ENCODE measurements around the gene ENAH. TPM values are rescaled to one million over a fixed set of nuclear protein-coding genes. Genes with fewer than 3 reads are reported as not detected.

Gene ENAH
- polyA plus RNA-seq, 1 donor (not counting 4 experiments of a cell fraction or from before 2014, with no cell fraction given), result 61.0 TPM

DNA sequence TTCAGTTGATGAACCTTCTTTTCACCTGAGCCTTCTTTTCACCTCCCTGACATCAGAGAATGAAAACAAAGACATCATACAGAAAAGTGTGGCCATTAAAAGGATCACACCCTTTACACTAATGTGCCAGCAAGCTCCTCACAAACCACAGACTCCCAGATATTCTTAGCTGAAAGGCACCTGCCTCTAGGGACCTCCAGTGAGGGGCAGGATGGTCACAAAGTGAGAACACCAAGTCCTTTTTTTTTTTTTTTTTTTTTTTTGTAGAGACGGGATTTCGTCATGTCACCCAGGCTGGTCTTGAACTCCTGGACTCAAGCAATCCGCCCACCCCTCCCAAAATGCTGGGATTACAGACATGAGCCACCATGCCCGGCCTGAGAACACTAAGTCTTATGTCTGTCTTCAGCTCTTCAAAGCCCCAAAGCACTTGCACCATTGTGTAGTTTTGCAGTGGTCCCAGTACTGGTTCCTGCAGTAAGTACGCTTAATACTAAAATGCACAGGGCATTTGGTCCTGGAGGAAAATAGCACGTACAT is 166.9 kb downstream of the ENAH start:
- Histone ChIP-seq H3K4me1 (ENCODE audit: control insufficient read depth, extremely low read depth, insufficient read depth, low read length) (no peaks in the 10 kb centered on the region), H3K36me3 (ENCODE audit: control insufficient read depth in 2 of 2, extremely low read depth in 1 of 2, insufficient read depth in 2 of 2, low read length in 2 of 2) (no peaks in the 10 kb centered on the region), H3K79me2 (ENCODE audit: control insufficient read depth, insufficient read depth, low read length) (no peaks in the 10 kb centered on the region), H3K9me1 (ENCODE audit: control insufficient read depth, extremely low read depth, insufficient read depth, low read length) (no peaks in the 10 kb centered on the region), H3K27ac (ENCODE audit: control insufficient read depth, insufficient read depth, low read length) (no peak overlapping the region), H3K4me2 (ENCODE audit: control insufficient read depth, extremely low read depth, insufficient read depth, low read depth, low read length) (no peak overlapping the region), H3K9ac (ENCODE audit: control insufficient read depth, extremely low read depth, insufficient read depth, low read length) (no peak overlapping the region), H3K27me3 (ENCODE audit: control insufficient read depth, extremely low read depth, insufficient read depth, low read length) (no peaks in the 10 kb centered on the region), H4K20me1 (ENCODE audit: control insufficient read depth, extremely low read depth, insufficient read depth, low read length) (no peaks in the 10 kb centered on the region), H2AFZ (ENCODE audit: control insufficient read depth, low read length) (no peak overlapping the region), H3K4me3 (ENCODE audit: control insufficient read depth in 2 of 3, extremely low read depth in 1 of 3, insufficient read depth in 2 of 3, low read depth in 1 of 3, low read length in 3 of 3) (no peak overlapping the region), H3K9me3 (ENCODE audit: control insufficient read depth, low read depth, low read length) (no peaks in the 10 kb centered on the region)
- dilution Hi-C loops (cut with MboI; ENCODE audit: extremely low pct_ligation_motif_present, low sequenced_read_pairs), result no loop called here
- no peak for TF ChIP-seq EZH2 (IDR thresholded peaks at IDR 0.05; ENCODE audit: low read length)
- TF ChIP-seq, protein P1, sequence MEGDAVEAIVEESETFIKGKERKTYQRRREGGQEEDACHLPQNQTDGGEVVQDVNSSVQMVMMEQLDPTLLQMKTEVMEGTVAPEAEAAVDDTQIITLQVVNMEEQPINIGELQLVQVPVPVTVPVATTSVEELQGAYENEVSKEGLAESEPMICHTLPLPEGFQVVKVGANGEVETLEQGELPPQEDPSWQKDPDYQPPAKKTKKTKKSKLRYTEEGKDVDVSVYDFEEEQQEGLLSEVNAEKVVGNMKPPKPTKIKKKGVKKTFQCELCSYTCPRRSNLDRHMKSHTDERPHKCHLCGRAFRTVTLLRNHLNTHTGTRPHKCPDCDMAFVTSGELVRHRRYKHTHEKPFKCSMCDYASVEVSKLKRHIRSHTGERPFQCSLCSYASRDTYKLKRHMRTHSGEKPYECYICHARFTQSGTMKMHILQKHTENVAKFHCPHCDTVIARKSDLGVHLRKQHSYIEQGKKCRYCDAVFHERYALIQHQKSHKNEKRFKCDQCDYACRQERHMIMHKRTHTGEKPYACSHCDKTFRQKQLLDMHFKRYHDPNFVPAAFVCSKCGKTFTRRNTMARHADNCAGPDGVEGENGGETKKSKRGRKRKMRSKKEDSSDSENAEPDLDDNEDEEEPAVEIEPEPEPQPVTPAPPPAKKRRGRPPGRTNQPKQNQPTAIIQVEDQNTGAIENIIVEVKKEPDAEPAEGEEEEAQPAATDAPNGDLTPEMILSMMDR (optimal IDR thresholded peaks at IDR 0.05 in 1 of 3, IDR thresholded peaks at IDR 0.05 in 1 of 3, conservative IDR thresholded peaks at IDR 0.05 in 1 of 3; ENCODE audit: extremely low read depth in 1 of 3, insufficient read depth in 2 of 3, low read length in 3 of 3), result no peak
- no peak for DNase-seq (ENCODE audit: low read depth, low spot score)
- FAIRE-seq, result no peak

DNA sequence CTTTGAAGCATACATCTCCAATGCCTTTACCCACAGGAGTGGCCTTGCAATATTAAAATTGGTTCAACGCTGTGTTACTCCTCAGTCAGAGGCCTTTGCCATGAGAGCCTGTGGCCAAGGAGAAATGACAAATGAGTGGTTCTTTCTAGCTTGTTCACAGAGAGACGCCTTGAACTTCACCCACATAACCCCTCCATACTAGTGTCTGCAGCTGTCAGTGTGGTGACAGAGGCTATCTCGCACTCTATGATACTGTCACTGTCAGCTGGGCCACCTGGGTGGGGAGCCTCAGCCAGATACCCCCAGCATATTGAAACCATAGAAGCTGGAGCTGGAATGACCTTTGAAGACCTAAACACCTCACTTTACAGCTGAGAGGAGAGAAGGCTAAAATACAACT is 167.7 kb downstream of the ENAH start:
- DNase-seq (ENCODE audit: low read depth, low spot score), result no peak
- no peaks in the 10 kb centered on the region for H3K9me3 ChIP-seq (ENCODE audit: control insufficient read depth, low read depth, low read length)
- no peak for TF ChIP-seq EZH2 (IDR thresholded peaks at IDR 0.05; ENCODE audit: low read length)
- TF ChIP-seq, protein P1 (optimal IDR thresholded peaks at IDR 0.05 in 1 of 3, IDR thresholded peaks at IDR 0.05 in 1 of 3, conservative IDR thresholded peaks at IDR 0.05 in 1 of 3; ENCODE audit: extremely low read depth in 1 of 3, insufficient read depth in 2 of 3, low read length in 3 of 3), result no peak
- H3K4me2 ChIP-seq (ENCODE audit: control insufficient read depth, extremely low read depth, insufficient read depth, low read depth, low read length), result no peak overlapping the region
- H4K20me1 ChIP-seq (ENCODE audit: control insufficient read depth, extremely low read depth, insufficient read depth, low read length), result no peaks in the 10 kb centered on the region
- H3K4me1 ChIP-seq (ENCODE audit: control insufficient read depth, extremely low read depth, insufficient read depth, low read length), result no peaks in the 10 kb centered on the region
- no peak for FAIRE-seq
- no peak overlapping the region for H3K4me3 ChIP-seq (ENCODE audit: control insufficient read depth in 2 of 3, extremely low read depth in 1 of 3, insufficient read depth in 2 of 3, low read depth in 1 of 3, low read length in 3 of 3)
- H3K9me1 ChIP-seq (ENCODE audit: control insufficient read depth, extremely low read depth, insufficient read depth, low read length), result no peaks in the 10 kb centered on the region
- no peak overlapping the region for H3K27ac ChIP-seq (ENCODE audit: control insufficient read depth, insufficient read depth, low read length)
- no peaks in the 10 kb centered on the region for H3K79me2 ChIP-seq (ENCODE audit: control insufficient read depth, insufficient read depth, low read length)
- H3K9ac ChIP-seq (ENCODE audit: control insufficient read depth, extremely low read depth, insufficient read depth, low read length), result no peak overlapping the region
- H3K27me3 ChIP-seq (ENCODE audit: control insufficient read depth, extremely low read depth, insufficient read depth, low read length), result no peaks in the 10 kb centered on the region
- H2AFZ ChIP-seq (ENCODE audit: control insufficient read depth, low read length), result no peak overlapping the region
- dilution Hi-C loops (cut with MboI; ENCODE audit: extremely low pct_ligation_motif_present, low sequenced_read_pairs), result no loop called here
- no peaks in the 10 kb centered on the region for H3K36me3 ChIP-seq (ENCODE audit: control insufficient read depth in 2 of 2, extremely low read depth in 1 of 2, insufficient read depth in 2 of 2, low read length in 2 of 2)
